Measurements from ENCODE around the gene PRDX5.
A peak's percentile ranks its signal among the peaks of the same experiment; 100 is the strongest.

Gene PRDX5

GRCh38 chr11:64291262-64291751 lies 26.6 kb upstream of the PRDX5 start, which contains the start of gene KCNK4:
TSS of gene KCNK4 (plus strand) at chr11:64291302. CDS start at chr11:64293019, 1,717 bp downstream.
- no peak within 1 kb of the TSS for H3K27ac ChIP-seq (ENCODE audit: low read depth, low read length, severe bottlenecking)
- no peaks in the 10 kb centered on the region for H3K9me3 ChIP-seq (ENCODE audit: control insufficient read depth, low read length)
- WGBS, 2 experiments (ENCODE audit: insufficient coverage in 2 of 2): 2% methylated on average over 27 to 35 of the region's 45 CpGs
- H3K36me3 ChIP-seq (ENCODE audit: control insufficient read depth, insufficient read depth, low read length): no peaks in the 10 kb centered on the region
- peak within 1 kb of the TSS; percentile 11 for H3K4me3 ChIP-seq (ENCODE audit: extremely low read depth, insufficient read depth, low read length, poor library complexity, severe bottlenecking)
- no peaks in the 10 kb centered on the region for H3K4me1 ChIP-seq (ENCODE audit: control insufficient read depth, insufficient read depth, low read length, poor library complexity, severe bottlenecking)

GRCh38 chr11:64291752-64292459 lies 26.0 kb upstream of the PRDX5 start:
- WGBS, 2 experiments (ENCODE audit: insufficient coverage in 2 of 2): 1 to 2% methylated on average over 87 to 91 of the region's 96 CpGs
- no peaks in the 10 kb centered on the region for H3K36me3 ChIP-seq (ENCODE audit: control insufficient read depth, insufficient read depth, low read length)
- no peaks in the 10 kb centered on the region for H3K9me3 ChIP-seq (ENCODE audit: control insufficient read depth, low read length)
- no peaks in the 10 kb centered on the region for H3K4me1 ChIP-seq (ENCODE audit: control insufficient read depth, insufficient read depth, low read length, poor library complexity, severe bottlenecking)
- H3K4me3 ChIP-seq (ENCODE audit: extremely low read depth, insufficient read depth, low read length, poor library complexity, severe bottlenecking): peak overlapping the region; percentile 11
- H3K27ac ChIP-seq (ENCODE audit: low read depth, low read length, severe bottlenecking): no peak overlapping the region

- peak overlapping the region; percentile 11 for H3K4me3 ChIP-seq (ENCODE audit: extremely low read depth, insufficient read depth, low read length, poor library complexity, severe bottlenecking)
- no peaks in the 10 kb centered on the region for H3K9me3 ChIP-seq (ENCODE audit: control insufficient read depth, low read length)
- peaks cover 3% of the 10 kb centered on the region for H3K4me1 ChIP-seq (ENCODE audit: control insufficient read depth, insufficient read depth, low read length, poor library complexity, severe bottlenecking)
- H3K36me3 ChIP-seq (ENCODE audit: control insufficient read depth, insufficient read depth, low read length): no peaks in the 10 kb centered on the region
- no peak overlapping the region for H3K27ac ChIP-seq (ENCODE audit: low read depth, low read length, severe bottlenecking)
- WGBS, 2 experiments (ENCODE audit: insufficient coverage in 2 of 2): 42 to 51% methylated on average over 33 to 35 of the region's 42 CpGs
These were observed 25.3 kb upstream of the PRDX5 start for GRCh38 chr11:64292460-64293254.

GRCh38 chr11:64294774-64295173 lies 23.1 kb upstream of the PRDX5 start:
- 50 to 78% methylated on average over 1 to 3 of the region's 3 CpGs for WGBS, 2 experiments (ENCODE audit: insufficient coverage in 2 of 2)
- Histone ChIP-seq H3K27ac (ENCODE audit: low read depth, low read length, severe bottlenecking) (no peak overlapping the region), H3K36me3 (ENCODE audit: control insufficient read depth, insufficient read depth, low read length) (no peaks in the 10 kb centered on the region), H3K9me3 (ENCODE audit: control insufficient read depth, low read length) (no peaks in the 10 kb centered on the region), H3K4me3 (ENCODE audit: extremely low read depth, insufficient read depth, low read length, poor library complexity, severe bottlenecking) (no peak overlapping the region), H3K4me1 (ENCODE audit: control insufficient read depth, insufficient read depth, low read length, poor library complexity, severe bottlenecking) (peaks cover 7% of the 10 kb centered on the region)

- WGBS, 2 experiments (ENCODE audit: insufficient coverage in 2 of 2): 91% methylated on average over 2 of the region's 4 CpGs; no CpG with 5 or more reads in 1 of the 2 experiments
- H3K36me3 ChIP-seq (ENCODE audit: control insufficient read depth, insufficient read depth, low read length): no peaks in the 10 kb centered on the region
- no peaks in the 10 kb centered on the region for H3K9me3 ChIP-seq (ENCODE audit: control insufficient read depth, low read length)
- H3K4me1 ChIP-seq (ENCODE audit: control insufficient read depth, insufficient read depth, low read length, poor library complexity, severe bottlenecking): peaks cover 13% of the 10 kb centered on the region
- H3K27ac ChIP-seq (ENCODE audit: low read depth, low read length, severe bottlenecking): no peak overlapping the region
- H3K4me3 ChIP-seq (ENCODE audit: extremely low read depth, insufficient read depth, low read length, poor library complexity, severe bottlenecking): no peak overlapping the region
These were observed 22.2 kb upstream of the PRDX5 start for GRCh38 chr11:64295760-64296159.

- Histone ChIP-seq H3K9me3 (ENCODE audit: control insufficient read depth, low read length) (no peaks in the 10 kb centered on the region), H3K4me3 (ENCODE audit: extremely low read depth, insufficient read depth, low read length, poor library complexity, severe bottlenecking) (no peak overlapping the region)
- 60 to 75% methylated on average over 1 of the region's 1 CpG for WGBS, 2 experiments (ENCODE audit: insufficient coverage in 2 of 2)
These were observed 21.7 kb upstream of the PRDX5 start for GRCh38 chr11:64296236-64296635.

GRCh38 chr11:64296830-64297698 lies 20.9 kb upstream of the PRDX5 start:
- Histone ChIP-seq H3K27ac (ENCODE audit: low read depth, low read length, severe bottlenecking) (no peak overlapping the region), H3K4me3 (ENCODE audit: extremely low read depth, insufficient read depth, low read length, poor library complexity, severe bottlenecking) (no peak overlapping the region), H3K36me3 (ENCODE audit: control insufficient read depth, insufficient read depth, low read length) (no peaks in the 10 kb centered on the region), H3K9me3 (ENCODE audit: control insufficient read depth, low read length) (no peaks in the 10 kb centered on the region), H3K4me1 (ENCODE audit: control insufficient read depth, insufficient read depth, low read length, poor library complexity, severe bottlenecking) (peaks cover 13% of the 10 kb centered on the region)
- WGBS, 2 experiments (ENCODE audit: insufficient coverage in 2 of 2): 38 to 44% methylated on average over 25 of the region's 34 CpGs

More at GRCh38 chr11:64296236-64296635, 21.7 kb upstream of the PRDX5 start:
- H3K4me1 ChIP-seq (ENCODE audit: control insufficient read depth, insufficient read depth, low read length, poor library complexity, severe bottlenecking): peaks cover 13% of the 10 kb centered on the region
- H3K27ac ChIP-seq (ENCODE audit: low read depth, low read length, severe bottlenecking): no peak overlapping the region
- no peaks in the 10 kb centered on the region for H3K36me3 ChIP-seq (ENCODE audit: control insufficient read depth, insufficient read depth, low read length)

GRCh38 chr11:64297699-64298358 lies 20.1 kb upstream of the PRDX5 start:
- Histone ChIP-seq H3K36me3 (ENCODE audit: control insufficient read depth, insufficient read depth, low read length) (no peaks in the 10 kb centered on the region), H3K4me3 (ENCODE audit: extremely low read depth, insufficient read depth, low read length, poor library complexity, severe bottlenecking) (no peak overlapping the region)
- WGBS, 2 experiments (ENCODE audit: insufficient coverage in 2 of 2): 80 to 94% methylated on average over 14 to 17 of the region's 18 CpGs

GRCh38 chr11:64298966-64299846 lies 18.7 kb upstream of the PRDX5 start:
- 6 to 7% methylated on average over 53 to 56 of the region's 60 CpGs for WGBS, 2 experiments (ENCODE audit: insufficient coverage in 2 of 2)
- Histone ChIP-seq H3K9me3 (ENCODE audit: control insufficient read depth, low read length) (no peaks in the 10 kb centered on the region), H3K4me3 (ENCODE audit: extremely low read depth, insufficient read depth, low read length, poor library complexity, severe bottlenecking) (peak overlapping the region; percentile 14)

More at GRCh38 chr11:64297699-64298358, 20.1 kb upstream of the PRDX5 start:
- H3K9me3 ChIP-seq (ENCODE audit: control insufficient read depth, low read length): no peaks in the 10 kb centered on the region
- no peak overlapping the region for H3K27ac ChIP-seq (ENCODE audit: low read depth, low read length, severe bottlenecking)
- peaks cover 13% of the 10 kb centered on the region for H3K4me1 ChIP-seq (ENCODE audit: control insufficient read depth, insufficient read depth, low read length, poor library complexity, severe bottlenecking)

More at GRCh38 chr11:64298966-64299846, 18.7 kb upstream of the PRDX5 start:
- Histone ChIP-seq H3K4me1 (ENCODE audit: control insufficient read depth, insufficient read depth, low read length, poor library complexity, severe bottlenecking) (peaks cover 17% of the 10 kb centered on the region), H3K36me3 (ENCODE audit: control insufficient read depth, insufficient read depth, low read length) (no peaks in the 10 kb centered on the region), H3K27ac (ENCODE audit: low read depth, low read length, severe bottlenecking) (no peak overlapping the region)
